Parathyroid adenoma (tissue), 2 donors: ENCODE results near the gene MINDY4.

Source experiments
- H2AFZ ChIP-seq: fragments of 300-600 bp; sonication (generic); one replicate; pipeline ENCODE4 v1.7.0; 2017; ENCODE audit warnings: antibody characterized with exemption, mild to moderate bottlenecking
- H3K27ac ChIP-seq: fragments of 300-600 bp; sonication (generic); one replicate; pipeline ENCODE4 v1.7.0; 2017
- H3K27me3 ChIP-seq: fragments of 300-600 bp; sonication (generic); one replicate; pipeline ENCODE4 v1.7.0; 2017; ENCODE audit warnings: low read length; ENCODE audit not compliant: control insufficient read depth, insufficient read depth
- H3K36me3 ChIP-seq: fragments of 300-600 bp; sonication (generic); one replicate; pipeline ENCODE4 v1.7.0; 2017; ENCODE audit warnings: low read length; ENCODE audit not compliant: control insufficient read depth, insufficient read depth
- H3K4me1 ChIP-seq: fragments of 300-600 bp; sonication (generic); one replicate; pipeline ENCODE4 v1.7.0; 2017; ENCODE audit warnings: control low read depth
- H3K4me2 ChIP-seq: fragments of 300-600 bp; sonication (generic); one replicate; pipeline ENCODE4 v1.7.0; 2017; ENCODE audit warnings: low read length
- H3K4me3 ChIP-seq: fragments of 300-600 bp; sonication (generic); one replicate; pipeline ENCODE4 v1.7.0; 2017; ENCODE audit warnings: low read depth, low read length
- H3K79me2 ChIP-seq: fragments of 300-600 bp; sonication (generic); one replicate; pipeline ENCODE4 v1.7.0; 2017; ENCODE audit warnings: control low read depth
- H3K9ac ChIP-seq: fragments of 300-600 bp; sonication (generic); one replicate; pipeline ENCODE4 v1.7.0; 2017; ENCODE audit warnings: mild to moderate bottlenecking
- H3K9me3 ChIP-seq: fragments of 300-600 bp; sonication (generic); one replicate; pipeline ENCODE4 v1.7.0; 2017; ENCODE audit warnings: low read length; ENCODE audit not compliant: control insufficient read depth
- TF ChIP-seq, protein P1 (sequence below): fragments of 300-600 bp; sonication (generic); IDR thresholded peaks from one replicate; pipeline ENCODE4 v1.7.0; 2017; ENCODE audit warnings: antibody characterized with exemption, mild to moderate bottlenecking
- donor health status: primary hyperparathyroidism.

Gene MINDY4

DNA sequence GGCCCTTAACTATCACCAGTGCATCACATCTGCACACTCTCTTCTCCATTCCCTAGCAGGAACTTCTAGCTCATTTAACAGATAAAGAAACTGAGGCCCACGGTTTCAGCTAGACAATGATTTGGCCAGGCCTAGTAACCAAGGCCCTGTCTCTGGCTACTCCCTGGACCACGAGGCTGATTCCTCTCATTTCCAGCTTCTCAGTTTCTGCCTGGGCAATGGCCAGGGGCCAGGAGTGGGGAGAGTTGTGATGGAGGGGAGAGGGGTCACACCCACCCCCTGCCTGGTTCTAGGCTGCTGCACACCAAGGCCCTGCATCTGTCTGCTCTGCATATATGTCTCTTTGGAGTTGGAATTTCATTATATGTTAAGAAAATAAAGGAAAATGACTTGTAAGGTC is 153.9 kb downstream of the MINDY4 start:
- Histone ChIP-seq H2AFZ (no peak overlapping the region), H3K27ac (no peak overlapping the region)

DNA sequence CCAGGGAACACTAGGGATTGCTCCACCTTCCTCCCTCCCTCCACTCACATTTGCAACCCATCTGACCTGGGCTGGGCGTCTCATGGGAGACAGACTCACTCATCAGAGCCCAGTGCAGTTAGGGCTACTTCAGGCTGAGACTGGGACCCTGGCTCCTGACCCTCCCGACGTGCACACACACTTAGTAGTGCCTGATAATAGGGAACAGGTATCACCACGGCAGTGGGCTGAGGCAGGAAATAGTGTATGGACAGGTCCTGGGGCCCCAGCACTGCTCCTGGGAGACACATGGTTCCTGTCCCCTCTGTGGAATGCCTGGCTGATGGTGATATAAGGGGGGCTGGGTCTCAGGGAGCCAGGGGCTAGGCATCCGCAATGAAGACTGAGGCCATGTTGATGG is 154.7 kb downstream of the MINDY4 start:
- no peaks in the 10 kb centered on the region for H3K36me3 ChIP-seq

More for the DNA sequence above, 153.9 kb downstream of the MINDY4 start:
- Histone ChIP-seq H3K4me2 (no peak overlapping the region), H3K79me2 (no peaks in the 10 kb centered on the region), H3K9me3 (no peaks in the 10 kb centered on the region), H3K27me3 (no peaks in the 10 kb centered on the region), H3K9ac (no peak overlapping the region), H3K4me1 (no peaks in the 10 kb centered on the region), H3K36me3 (no peaks in the 10 kb centered on the region), H3K4me3 (no peak overlapping the region)
- TF ChIP-seq, protein P1, sequence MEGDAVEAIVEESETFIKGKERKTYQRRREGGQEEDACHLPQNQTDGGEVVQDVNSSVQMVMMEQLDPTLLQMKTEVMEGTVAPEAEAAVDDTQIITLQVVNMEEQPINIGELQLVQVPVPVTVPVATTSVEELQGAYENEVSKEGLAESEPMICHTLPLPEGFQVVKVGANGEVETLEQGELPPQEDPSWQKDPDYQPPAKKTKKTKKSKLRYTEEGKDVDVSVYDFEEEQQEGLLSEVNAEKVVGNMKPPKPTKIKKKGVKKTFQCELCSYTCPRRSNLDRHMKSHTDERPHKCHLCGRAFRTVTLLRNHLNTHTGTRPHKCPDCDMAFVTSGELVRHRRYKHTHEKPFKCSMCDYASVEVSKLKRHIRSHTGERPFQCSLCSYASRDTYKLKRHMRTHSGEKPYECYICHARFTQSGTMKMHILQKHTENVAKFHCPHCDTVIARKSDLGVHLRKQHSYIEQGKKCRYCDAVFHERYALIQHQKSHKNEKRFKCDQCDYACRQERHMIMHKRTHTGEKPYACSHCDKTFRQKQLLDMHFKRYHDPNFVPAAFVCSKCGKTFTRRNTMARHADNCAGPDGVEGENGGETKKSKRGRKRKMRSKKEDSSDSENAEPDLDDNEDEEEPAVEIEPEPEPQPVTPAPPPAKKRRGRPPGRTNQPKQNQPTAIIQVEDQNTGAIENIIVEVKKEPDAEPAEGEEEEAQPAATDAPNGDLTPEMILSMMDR: no peak

DNA sequence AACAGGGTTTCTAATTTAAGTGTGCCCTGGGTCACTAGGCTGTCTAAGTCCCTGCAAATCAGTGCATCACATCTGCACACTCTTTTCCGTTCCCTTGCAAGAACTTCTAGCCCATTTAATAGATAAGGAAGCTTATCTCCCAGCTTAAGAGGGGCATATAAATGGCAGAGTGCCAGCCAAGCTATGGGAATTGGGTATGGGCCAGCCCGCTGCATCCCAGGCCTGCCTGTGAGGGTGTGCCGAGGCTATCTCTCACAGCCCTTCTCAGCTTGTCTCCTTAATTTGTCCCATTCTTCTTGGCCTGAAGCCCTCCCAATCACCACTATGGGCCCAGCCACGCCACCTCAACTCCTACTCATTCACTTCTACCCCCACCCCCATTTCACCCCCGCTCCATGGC is 155.1 kb downstream of the MINDY4 start:
- Histone ChIP-seq H3K27ac (no peak overlapping the region), H3K27me3 (no peaks in the 10 kb centered on the region), H2AFZ (no peak overlapping the region), H3K4me2 (no peak overlapping the region), H3K4me1 (no peaks in the 10 kb centered on the region), H3K36me3 (no peaks in the 10 kb centered on the region), H3K9me3 (no peaks in the 10 kb centered on the region), H3K4me3 (no peak overlapping the region), H3K9ac (no peak overlapping the region), H3K79me2 (no peaks in the 10 kb centered on the region)
- TF ChIP-seq, protein P1: no peak

More for the DNA sequence above, 154.7 kb downstream of the MINDY4 start:
- H3K27me3 ChIP-seq: no peaks in the 10 kb centered on the region
- H3K79me2 ChIP-seq: no peaks in the 10 kb centered on the region
- no peak overlapping the region for H3K9ac ChIP-seq
- H2AFZ ChIP-seq: no peak overlapping the region
- TF ChIP-seq, protein P1: no peak
- no peaks in the 10 kb centered on the region for H3K9me3 ChIP-seq
- no peaks in the 10 kb centered on the region for H3K4me1 ChIP-seq
- H3K27ac ChIP-seq: no peak overlapping the region
- no peak overlapping the region for H3K4me3 ChIP-seq
- H3K4me2 ChIP-seq: no peak overlapping the region

DNA sequence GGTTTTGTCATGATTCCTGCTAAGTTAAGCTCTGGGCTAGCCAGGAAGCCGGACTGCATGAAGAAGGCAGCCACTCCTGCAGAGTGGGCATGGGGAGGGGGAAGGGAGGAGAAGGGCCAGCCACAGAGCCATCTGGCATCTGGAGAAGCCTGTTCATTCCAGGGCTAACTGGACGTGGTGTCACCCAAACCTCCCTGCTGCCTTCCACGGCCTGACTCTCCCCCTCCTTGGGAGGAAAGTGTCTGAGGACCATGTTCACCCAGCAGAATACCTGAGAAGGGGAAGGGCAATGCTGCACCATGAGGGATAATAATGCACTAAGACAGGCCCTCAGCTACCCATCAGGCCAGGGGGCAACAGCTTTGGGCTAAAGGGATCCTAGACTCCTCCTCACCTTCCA is 155.8 kb downstream of the MINDY4 start:
- Histone ChIP-seq H3K27ac (no peak overlapping the region), H3K4me2 (no peak overlapping the region), H3K9me3 (no peaks in the 10 kb centered on the region), H3K4me3 (no peak overlapping the region), H3K9ac (no peak overlapping the region), H2AFZ (no peak overlapping the region), H3K36me3 (no peaks in the 10 kb centered on the region), H3K4me1 (no peaks in the 10 kb centered on the region), H3K27me3 (no peaks in the 10 kb centered on the region), H3K79me2 (no peaks in the 10 kb centered on the region)
- TF ChIP-seq, protein P1: no peak

DNA sequence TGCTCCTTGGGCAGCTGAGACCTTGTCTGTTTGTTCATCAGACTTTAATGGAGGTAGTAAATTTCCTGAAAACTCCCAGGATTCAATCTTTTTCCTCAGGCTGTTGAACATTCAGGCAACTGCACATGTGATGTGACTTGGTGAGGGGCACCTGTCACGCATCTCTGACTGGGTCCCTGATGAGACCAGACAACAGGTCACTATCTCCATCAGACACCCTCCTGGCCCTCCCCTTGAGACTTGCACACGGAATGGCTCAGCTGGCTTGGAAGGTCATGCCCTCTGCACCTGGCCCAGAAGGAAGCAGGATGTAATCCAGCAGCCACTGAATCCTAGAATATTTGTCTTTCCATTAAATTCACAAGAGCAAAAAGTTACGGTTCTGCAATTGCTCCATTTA is 156.3 kb downstream of the MINDY4 start:
- Histone ChIP-seq H3K4me3 (no peak overlapping the region), H3K79me2 (no peaks in the 10 kb centered on the region), H2AFZ (no peak overlapping the region), H3K27me3 (no peaks in the 10 kb centered on the region), H3K9me3 (no peaks in the 10 kb centered on the region), H3K27ac (no peak overlapping the region), H3K36me3 (no peaks in the 10 kb centered on the region), H3K9ac (no peak overlapping the region), H3K4me2 (no peak overlapping the region), H3K4me1 (no peaks in the 10 kb centered on the region)
- TF ChIP-seq, protein P1: no peak
